HTR-8/SVneo (cell line): ENCODE results near the gene GLDC.
A peak's percentile ranks its signal among the peaks of the same experiment; 100 is the strongest.
"Not testable (repeated sequence)": the region's sequence is repeated elsewhere in the genome, so short reads cannot be mapped to it uniquely, and the experiment has no call there.

ENCODE experiments used
- DNase-seq: peaks from one replicate; pipeline ENCODE4 v3.0.0; 2011; ENCODE audit warnings: low spot score, mixed read lengths; ENCODE audit not compliant: insufficient read length
- FAIRE-seq: peaks from 2 replicates; lab custom pipeline; 2011; peaks lifted over from hg19 to GRCh38; lab: Jason Lieb, UNC

The GLDC gene

DNA sequence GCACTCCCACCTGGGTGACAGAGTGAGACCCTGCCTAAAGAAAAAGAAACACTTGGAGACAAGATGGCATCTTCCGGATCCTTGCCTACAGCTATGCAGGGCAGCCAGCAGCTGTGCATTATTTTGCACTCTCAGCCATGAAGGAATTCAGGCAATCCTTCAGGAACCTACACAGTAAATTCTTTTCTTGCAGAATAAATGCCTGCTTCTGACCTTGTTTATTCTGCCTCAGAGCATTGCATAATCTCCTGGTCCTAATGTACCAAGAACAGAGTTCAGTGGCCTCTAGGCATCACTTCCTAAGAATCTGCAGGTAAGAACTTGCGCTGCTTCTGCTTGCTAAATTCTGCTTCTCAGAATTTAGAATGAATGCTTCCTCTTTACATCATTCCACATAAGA, 16.8 kb downstream of the GLDC start:
- no peak for FAIRE-seq

GRCh38 chr9:6625363-6625762, 20.2 kb downstream of the GLDC start:
- no peak for FAIRE-seq
- no peak for DNase-seq

More for the DNA sequence above, 16.8 kb downstream of the GLDC start:
- DNase-seq: no peak

DNA sequence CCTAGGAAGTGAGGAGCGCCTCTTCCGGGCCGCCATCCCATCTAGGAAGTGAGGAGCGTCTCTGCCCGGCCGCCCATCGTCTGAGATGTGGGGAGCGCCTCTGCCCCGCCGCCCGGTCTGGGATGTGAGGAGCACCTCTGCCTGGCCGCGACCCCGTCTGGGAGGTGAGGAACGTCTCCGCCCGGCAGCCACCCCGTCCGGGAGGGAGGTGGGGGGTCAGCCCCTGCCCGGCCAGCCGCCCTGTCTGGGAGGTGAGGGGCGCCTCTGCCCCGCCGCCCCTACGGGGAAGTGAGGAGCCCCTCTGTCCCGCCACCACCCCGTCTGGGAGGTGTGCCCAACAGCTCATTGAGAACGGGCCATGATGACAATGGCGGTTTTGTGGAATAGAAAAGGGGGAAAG, 22.7 kb downstream of the GLDC start:
- FAIRE-seq, DNase-seq: not testable (repeated sequence)

- no peak for FAIRE-seq
- DNase-seq: no peak
Observed at GRCh38 chr9:6620796-6621195, 24.7 kb downstream of the GLDC start.

DNA sequence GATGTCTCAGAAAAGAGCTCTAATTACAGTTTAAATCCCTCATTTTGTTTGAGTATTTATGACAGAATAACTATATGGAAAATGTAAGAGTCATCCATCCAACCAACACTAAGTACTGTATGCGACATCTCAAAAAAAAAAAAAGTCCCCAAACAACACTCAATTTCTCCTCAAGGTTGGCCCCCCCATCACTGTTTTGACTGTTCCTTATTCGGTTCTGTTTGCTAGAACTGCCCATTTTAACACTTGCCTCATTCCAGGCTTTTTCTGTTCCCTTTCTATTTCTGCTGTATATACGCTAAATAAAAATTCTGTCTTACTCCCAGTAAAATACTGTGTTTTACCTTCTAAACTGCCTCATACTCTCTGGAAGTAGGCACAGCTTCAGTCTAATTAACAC, 25.2 kb downstream of the GLDC start:
- no peak for DNase-seq
- FAIRE-seq: no peak

GRCh38 chr9:6619909-6620308, 25.6 kb downstream of the GLDC start:
- DNase-seq (no peak), FAIRE-seq (no peak)

GRCh38 chr9:6616951-6617602, 28.5 kb downstream of the GLDC start:
- no peak for DNase-seq
- FAIRE-seq: no peak

DNA sequence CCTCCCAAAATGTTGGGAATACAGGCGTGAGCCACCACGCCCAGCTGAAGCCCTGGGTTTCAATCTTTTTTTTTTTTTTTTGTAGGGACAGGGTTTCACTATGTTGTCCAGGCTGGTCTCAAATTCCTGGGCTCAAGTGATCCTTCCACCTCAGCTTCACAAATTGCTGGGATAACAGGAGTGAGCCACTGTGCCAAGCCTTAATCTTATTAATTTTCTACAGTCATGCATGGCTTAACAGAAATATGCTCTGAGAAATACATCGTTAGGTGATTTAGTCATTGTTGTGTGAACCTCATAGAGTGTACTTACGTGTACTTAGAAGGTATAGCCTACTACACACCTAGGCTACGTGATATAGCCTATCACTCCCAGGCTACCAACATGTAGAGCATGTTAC, 31.0 kb downstream of the GLDC start:
- FAIRE-seq (no peak), DNase-seq (no peak)

GRCh38 chr9:6611865-6612264, 33.7 kb downstream of the GLDC start:
- FAIRE-seq (no peak), DNase-seq (no peak)

DNA sequence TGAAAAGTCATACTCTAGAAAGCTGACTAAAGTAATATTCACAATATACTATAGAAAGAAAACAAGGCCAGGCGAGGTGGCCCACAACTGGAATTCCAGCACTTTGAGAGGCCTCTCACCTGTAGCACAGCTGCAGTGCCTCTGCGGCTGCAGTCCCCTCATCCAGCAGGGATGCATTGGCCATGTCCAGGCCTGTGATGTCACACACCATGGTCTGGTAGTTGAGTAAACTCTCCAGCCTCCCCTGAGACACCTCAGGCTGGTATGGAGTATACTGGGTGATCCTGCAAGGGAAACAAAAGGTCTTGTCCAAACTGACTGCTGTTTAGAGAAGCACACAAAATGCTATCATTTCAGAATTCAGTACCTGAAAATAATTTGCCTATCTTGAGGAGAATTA, 35.5 kb downstream of the GLDC start:
- no peak for FAIRE-seq
- DNase-seq: no peak

DNA sequence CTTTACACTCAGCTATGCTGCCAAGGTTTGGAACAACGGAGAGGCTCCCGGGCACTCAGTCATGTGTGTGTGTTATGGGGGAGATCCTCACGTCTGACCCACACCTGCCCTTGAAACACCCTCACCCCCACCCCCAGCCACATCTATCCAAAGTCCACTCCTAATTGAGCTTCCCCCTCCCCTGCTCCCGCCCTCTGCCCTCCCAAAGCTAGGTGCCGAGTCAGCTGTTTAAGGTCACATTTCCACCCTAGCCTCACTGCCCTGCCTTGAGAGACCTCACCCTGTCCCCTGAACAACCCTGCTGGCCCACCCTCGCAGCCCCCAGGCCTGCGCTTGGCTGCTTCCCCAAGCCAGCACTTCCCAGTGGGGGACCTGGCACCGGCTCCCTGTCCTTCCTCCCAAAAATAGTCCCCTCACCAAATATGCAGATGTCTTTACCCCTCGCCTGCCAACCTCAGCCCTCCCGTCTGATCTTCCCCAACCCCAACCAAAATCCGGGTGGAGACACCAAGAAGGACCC, 36.0 kb downstream of the GLDC start:
- DNase-seq: no peak
- FAIRE-seq: no peak

DNA sequence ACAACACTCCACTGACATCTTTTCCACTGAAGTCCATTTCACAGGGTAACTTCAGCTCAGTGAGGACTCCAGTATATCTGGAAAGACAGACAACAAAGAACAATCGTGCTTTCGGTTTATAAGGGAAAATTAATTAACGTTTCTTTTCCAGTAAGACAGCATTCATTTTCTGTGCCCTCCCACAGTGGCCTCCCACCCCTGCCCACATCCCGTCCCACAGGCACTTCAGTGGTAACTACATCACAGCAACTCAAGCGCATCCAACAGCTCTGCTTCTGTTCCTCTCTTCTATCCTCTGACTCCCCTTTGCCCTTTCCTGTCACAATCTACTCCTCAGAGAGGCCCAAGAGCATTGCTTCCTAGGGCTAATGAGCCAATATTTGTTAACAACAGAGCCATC, 40.3 kb downstream of the GLDC start:
- FAIRE-seq (no peak), DNase-seq (no peak)

DNA sequence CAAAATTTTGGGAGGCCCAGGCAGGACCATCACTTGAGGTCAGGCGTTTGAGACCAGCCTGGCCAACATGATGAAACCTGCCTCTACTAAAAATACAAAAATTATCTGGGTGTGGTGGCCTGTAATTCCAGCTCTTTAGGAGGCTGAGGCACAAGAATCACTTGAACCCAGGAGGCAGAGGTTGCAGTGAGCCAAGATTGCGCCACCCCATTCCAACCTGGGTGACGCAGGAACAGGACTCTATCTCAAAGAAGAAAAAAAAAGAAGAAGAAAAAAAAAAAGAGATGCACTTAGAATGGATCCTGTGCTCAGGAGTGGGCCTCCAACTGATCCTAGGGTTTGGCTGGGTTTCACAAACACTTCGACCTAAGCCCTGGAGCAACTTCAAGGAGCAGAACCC, 45.1 kb downstream of the GLDC start:
- FAIRE-seq: no peak
- no peak for DNase-seq

GRCh38 chr9:6600006-6600405, 45.5 kb downstream of the GLDC start:
- FAIRE-seq (no peak), DNase-seq (no peak)

DNA sequence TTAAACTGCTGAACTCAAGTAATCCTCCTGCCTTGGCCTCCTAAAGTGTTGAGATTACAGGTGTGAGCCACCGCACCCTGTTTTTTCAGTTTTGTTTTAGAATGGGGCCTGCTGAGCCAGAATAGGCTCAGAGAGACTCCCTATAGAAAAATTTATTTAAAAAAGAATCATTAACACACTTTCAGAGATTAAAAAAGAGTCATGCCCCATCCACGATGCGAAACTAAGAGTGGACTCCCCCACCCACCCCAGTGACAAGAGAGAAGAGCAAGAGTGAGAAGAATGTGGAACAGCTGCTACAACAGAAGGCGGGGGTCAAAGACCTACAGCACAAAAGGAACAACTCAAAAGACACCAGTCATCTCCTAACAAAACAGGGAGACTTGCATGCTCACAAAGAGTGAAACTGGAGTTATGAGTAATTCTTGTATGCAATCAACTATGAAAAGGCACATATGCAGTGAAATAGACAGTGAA, 47.2 kb downstream of the GLDC start:
- FAIRE-seq (no peak), DNase-seq (no peak)

DNA sequence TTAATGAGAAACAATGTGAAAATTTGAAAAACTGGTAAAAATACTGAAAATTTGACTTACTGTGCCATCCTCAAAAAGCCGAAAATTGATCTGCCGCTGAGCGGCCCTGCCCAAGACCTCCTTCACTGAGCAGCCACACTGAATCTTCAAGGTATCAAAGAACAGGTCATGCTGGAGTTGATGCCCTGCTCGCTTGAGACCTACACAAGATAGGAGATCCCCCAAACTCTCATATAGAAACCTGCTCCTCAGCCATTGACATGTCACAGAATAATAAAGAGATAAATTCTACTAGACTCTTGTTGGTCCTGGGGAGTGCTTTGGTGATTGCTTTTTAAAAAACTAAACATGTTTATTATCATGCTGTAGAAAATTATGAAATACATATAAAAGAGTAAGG, 52.7 kb downstream of the GLDC start:
- FAIRE-seq (no peak), DNase-seq (no peak)

- DNase-seq: no peak
- no peak for FAIRE-seq
Observed at GRCh38 chr9:6592231-6592630, 53.3 kb downstream of the GLDC start.

DNA sequence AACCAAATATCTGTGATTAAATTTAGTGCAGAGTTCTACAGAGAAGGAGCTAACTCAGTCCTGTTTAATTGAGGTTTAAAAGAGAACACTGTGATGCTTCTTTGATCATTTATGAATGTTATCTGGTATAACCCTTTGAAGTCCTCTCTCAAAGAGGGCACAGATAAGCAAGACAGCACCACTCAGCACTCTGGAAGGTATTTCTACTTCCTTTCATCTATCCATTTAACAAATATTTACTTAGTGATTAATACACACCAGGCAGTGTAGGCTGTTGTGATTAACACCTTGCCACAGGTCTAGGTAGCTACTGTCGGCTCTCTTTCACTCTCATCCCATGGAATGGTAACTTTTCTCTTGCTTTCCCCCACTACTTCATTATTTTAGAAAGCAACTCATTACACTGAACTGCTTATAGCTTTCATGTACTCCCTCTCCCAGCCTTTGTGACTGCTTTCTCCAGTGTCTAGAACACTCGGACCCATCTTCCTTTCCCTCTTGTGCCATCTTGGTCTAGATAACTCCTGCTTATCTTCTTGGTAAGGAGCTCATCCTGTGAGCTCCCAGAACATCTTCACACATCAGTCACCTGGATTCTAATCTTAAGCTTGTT, 54.7 kb downstream of the GLDC start:
- FAIRE-seq (no peak), DNase-seq (no peak)

DNA sequence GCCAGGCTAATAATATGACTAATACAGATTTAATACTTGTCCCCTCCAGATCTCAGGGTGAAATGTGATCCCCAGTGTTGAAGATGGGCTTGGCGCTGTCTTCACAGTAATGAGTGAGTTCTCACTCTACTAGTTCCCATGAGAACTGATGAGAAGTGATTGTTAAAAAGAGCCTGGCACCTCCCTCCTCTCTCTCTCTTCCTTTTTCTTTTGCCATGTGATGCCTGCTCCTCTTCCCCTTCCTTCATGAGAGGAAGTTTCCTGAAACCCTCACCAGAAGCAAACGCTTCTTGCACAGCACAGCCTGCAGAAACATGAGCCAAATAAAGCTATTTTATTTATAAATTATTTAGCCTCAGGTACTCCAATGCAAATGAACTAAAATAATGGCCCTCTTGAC, 55.2 kb downstream of the GLDC start:
- no peak for DNase-seq
- FAIRE-seq: no peak

DNA sequence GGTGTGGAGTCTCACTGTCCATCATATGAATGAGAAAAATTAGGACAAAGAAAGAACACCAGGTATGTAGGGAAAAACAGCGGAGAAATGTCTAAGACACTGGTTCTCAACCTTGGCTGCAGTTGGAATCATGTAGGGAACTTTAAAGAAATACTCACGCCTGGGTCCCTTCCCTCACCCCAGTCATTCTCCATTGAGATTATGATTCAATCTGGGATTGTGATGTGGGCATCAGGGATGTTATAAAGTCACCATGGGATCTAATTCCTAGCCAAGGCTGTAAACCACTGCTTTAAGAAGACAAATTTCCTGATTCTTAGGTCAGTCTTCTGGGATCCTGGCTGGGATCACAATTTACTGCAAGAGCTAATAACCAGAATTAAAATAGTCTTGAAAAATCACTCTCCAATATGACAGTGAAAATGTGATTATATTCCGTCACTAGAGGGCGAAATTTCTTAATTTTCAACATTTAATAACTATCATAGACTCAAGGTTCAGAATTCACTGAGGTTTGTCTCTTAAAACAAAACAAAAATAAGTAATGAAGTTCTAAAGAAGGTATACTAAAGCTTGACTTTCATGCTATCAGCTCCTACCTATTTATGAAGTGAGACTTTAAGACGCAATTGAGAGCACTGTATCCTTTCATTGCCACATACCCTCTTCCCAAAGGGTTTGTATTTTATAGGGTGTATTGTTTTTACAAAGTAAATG, 60.5 kb downstream of the GLDC start:
- DNase-seq (no peak), FAIRE-seq (no peak)

DNA sequence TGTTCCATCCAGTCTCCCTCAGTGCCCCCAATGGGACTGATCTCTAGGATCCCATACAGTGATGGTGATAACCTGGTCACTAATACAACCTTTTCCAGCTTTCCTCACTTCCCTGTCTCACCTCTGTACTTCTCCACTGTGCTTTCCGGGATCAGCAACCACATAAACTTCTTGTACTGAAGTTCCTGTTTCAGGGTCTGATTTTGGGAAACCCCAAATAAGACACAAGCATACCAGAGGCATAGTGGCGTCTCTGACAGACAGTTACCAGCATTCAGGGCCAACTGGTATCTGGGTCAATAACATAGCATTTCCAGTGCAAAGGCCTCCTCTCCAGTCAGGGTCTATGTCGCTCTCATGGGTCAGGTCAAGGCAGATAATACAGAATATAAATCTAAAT, 64.3 kb downstream of the GLDC start:
- no peak for DNase-seq
- FAIRE-seq: peak; percentile 16
